ES-I3 (cell line): Measurements from ENCODE around the gene ERI3.

ENCODE experiments used
- H3K36me3 ChIP-seq: 2 replicates; pipeline ENCODE4 v1.6.1; 2013; ENCODE audit warnings: mild to moderate bottlenecking, low read length, control low read depth, moderate library complexity; ENCODE audit not compliant: insufficient read depth
- H3K4me1 ChIP-seq: 2 replicates; pipeline ENCODE4 v1.6.1; 2013; ENCODE audit warnings: mild to moderate bottlenecking, control low read depth, low read length; ENCODE audit not compliant: insufficient read depth
- H3K9ac ChIP-seq: 2 replicates; pipeline ENCODE4 v1.6.1; 2013; ENCODE audit warnings: low read depth, mild to moderate bottlenecking, low read length, moderate library complexity
- H3K9me3 ChIP-seq: 2 replicates; pipeline ENCODE4 v1.6.1; 2013; ENCODE audit warnings: mild to moderate bottlenecking, low read length, moderate library complexity; ENCODE audit not compliant: control insufficient read depth, insufficient read depth

Gene ERI3

DNA sequence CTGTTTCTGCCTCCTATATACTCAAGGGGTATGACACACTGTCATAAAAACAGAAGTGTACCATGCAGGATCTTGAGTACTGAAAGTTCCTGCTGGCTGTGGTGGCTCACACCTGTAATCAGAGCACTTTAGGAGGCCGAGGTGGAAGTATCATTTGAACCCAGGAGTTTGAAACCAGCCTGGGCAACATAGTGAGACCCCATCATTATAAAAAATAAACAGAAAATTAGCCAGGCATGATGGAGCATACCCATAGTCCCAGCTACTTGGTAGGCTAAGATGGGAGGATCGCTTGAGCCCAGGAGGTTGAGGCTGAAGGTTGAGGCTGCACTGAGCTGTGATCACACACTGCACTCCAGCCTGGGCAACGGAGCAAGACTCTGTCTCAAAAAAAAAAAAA lies 20.1 kb downstream of the ERI3 start:
- H3K9me3 ChIP-seq = no peaks in the 10 kb centered on the region
- H3K36me3 ChIP-seq = peaks cover 5% of the 10 kb centered on the region
- no peak overlapping the region for H3K9ac ChIP-seq
- 0 out of 2 replicates have a peak, but pooled peaks cover 5% of the 10 kb centered on the region for H3K4me1 ChIP-seq

DNA sequence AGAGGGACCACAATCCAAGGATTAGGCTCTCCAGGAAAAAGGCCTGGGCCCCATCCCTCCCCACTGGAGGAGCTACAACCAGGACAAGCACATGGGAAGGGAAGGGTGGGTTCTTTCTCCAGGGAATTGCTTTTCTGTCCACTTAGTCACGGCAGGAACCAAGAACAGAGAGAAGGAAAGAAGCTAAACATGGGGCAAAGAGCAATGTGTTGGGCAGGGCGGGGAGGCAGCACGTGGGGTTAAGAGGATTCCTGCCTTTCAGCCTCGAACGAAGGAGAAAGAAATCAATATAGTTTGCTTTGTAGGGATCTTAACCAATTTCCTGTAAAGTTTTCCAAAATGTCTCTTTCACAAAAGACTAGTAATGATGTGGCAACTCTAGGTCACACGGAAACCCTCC lies 21.7 kb downstream of the ERI3 start:
- Histone ChIP-seq H3K36me3 (peaks cover 3% of the 10 kb centered on the region; the same call in 1 of the 2 replicates), H3K4me1 (peaks cover 10% of the 10 kb centered on the region), H3K9me3 (no peaks in the 10 kb centered on the region), H3K9ac (no peak overlapping the region)

DNA sequence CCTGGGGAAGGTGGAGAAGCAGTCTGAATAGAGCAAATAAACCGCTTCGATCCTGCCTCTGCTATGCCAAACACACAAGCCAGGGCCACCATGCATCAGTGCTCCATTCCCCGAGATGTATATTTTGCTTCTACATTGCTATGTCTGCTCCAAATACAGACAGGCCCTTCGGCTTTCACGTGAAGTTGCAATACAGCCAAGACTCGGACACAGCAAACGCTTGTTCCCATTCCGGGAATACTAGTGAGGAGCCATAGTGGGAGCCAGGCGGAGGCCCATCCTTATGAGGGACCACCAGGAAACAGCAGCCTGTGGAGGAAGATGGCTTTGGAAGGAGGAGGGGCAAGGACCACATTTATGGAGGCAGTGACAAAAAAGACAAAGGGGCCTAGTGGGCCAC lies 22.6 kb downstream of the ERI3 start:
- Histone ChIP-seq H3K9me3 (no peaks in the 10 kb centered on the region), H3K9ac (no peak overlapping the region), H3K4me1 (peaks cover 19% of the 10 kb centered on the region), H3K36me3 (no peaks in the 10 kb centered on the region)

DNA sequence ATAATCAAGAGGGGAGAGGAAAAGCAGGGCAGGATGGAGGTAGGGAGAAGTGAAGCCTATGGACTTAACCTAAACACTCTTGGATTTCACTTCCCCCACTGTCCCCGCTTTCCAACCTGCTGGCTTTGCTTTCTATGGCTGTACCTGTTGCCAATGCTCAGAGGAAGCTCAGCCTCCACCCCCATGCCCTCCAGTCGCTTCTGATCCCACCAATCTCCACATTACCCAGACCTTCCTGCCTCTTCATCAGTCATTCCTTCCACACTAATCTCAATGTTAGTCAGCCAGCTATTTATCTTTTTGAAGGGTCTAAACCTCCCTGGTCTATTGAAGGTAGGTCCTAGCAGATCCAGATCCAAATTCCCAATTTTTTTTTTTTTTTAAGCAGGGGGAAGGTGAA lies 24.1 kb downstream of the ERI3 start:
- no peaks in the 10 kb centered on the region for H3K9me3 ChIP-seq
- H3K4me1 ChIP-seq = peaks cover 22% of the 10 kb centered on the region

DNA sequence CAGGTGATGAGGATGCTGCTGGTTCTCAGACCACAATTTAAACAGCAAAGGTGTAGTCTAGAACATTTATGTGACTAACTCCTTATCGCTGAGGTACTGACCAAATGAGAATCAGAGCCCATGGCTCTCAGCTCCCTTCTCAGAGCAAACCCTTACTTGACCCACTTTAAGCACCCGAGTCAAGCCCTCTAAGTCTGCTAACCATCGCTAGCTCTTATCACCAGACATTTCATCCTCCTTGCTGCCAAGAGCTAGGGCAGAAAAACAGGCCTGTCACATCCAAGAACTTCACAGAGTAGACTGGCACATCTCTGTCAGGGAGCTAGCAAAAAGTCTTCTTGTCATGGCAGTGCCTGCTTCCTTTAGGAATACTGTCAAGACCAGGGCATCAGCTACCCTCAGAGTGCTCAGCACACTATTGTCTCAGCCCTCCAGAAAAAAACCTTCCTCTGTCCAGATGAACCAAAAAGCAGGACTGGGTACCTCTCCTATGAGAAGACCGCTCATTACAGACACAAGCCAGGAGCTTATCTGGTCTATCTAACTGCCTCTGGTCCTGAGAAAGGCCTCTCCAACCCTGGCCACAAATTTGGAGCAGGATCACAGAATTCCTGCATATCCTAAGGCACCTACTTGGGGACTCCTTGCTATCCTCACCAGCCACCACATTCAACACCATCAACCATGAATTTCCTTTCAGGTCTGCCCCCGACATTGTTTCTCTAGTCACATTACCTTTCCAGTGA lies 26.2 kb downstream of the ERI3 start:
- Histone ChIP-seq H3K9ac (no peak overlapping the region), H3K4me1 (peaks cover 22% of the 10 kb centered on the region), H3K9me3 (no peaks in the 10 kb centered on the region), H3K36me3 (no peaks in the 10 kb centered on the region)

More for the DNA sequence above, 24.1 kb downstream of the ERI3 start:
- Histone ChIP-seq H3K9ac (no peak overlapping the region), H3K36me3 (no peaks in the 10 kb centered on the region)

DNA sequence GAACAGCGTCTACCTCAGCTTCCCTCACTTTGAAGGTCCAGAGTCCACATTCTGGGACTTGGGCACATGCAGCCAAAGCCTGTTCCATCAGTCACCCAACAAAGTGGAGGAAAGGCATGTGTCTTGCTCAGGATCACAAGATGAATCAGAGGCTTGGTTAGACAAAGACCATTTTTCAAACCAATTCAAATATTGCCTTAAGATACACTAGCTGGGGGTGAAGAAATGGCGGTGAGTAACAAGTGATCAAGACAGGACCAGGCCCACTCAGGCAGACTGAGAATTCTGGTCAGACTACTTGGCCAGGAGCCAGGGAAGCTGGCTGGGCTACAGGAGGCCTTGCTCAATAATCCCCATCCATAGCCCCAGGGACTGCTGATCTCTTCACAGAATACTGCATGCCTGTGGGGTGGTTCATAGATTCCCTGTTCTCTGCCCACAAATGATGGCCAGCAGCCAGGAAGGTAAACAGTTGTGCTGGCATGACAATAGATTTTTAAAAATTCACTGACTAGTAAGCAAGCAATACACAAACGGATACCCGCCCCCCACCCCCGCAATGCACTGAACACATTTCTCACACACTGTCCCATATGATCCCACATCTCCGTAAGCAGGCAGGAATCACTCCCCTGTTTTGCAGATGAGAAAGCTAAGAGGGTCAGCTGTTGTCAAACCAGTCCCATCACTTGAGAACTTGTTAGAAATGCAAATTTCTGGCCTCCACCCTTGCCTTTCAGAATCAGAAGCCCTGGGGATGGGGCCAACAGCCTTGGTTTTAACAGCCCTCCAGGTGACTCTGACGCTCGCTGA lies 27.2 kb downstream of the ERI3 start:
- Histone ChIP-seq H3K36me3 (no peaks in the 10 kb centered on the region), H3K9ac (no peak overlapping the region), H3K4me1 (peaks cover 22% of the 10 kb centered on the region), H3K9me3 (no peaks in the 10 kb centered on the region)

DNA sequence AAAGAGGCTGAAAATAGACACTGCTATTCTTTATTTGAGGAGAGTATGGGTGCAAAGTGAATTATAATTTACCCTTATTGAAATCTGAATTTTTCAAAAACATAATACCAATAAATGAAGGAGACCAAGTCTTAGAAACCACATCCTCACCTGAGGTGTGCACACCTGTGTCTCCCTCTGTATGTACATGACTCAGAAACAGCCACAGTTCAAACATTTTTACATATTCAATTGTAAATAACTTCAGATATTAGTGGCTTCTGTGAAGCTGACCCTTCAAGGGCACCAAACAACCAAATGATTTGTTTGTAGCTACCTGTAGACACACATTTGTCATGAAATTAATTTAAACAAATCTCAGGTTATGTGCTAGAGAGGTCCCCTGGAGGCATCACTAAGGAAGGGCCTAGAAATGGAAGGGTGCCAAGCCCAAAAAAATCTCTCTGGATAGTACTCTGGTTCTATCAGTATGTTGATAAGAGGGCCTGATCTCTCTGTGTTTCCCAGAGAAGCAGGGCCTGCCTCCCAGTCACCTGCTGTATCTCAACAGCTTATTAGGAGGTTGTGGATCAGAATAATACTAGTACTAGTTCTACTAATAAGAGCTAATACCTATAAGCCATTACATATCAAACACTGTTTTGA lies 28.1 kb downstream of the ERI3 start:
- Histone ChIP-seq H3K9ac (no peak overlapping the region), H3K9me3 (no peaks in the 10 kb centered on the region), H3K36me3 (no peaks in the 10 kb centered on the region), H3K4me1 (peaks cover 22% of the 10 kb centered on the region)

DNA sequence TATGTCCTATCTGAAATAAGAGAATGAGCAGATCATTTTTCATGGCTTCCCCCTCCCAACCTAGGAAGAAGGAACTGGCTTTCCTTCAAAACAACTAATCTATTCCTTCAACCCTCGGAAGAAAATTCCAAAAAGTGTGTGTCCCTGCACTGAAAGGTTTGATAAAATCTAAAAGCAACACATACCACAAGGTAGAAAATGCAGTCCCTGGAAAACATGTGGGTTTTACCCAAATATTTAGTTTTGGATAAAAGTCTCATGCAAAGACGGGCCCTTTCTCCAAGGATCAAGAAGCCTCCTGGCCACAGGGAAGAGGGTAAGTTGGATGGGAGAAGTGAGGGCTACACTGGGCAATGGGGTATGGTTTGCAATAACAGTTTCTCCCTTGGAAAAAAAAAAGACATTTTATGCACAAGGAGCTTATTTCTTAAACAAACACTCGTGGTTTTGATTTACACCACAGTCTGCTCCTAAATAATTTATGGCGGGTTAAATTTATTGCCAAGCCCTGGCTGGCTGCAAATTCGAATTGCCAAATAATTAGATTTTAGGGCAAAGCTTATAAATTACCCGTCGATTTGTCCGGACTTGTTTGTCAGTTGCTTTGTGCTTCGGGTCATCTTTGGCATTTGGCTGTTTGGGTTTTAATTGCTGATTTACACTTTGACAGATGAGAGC lies 28.9 kb downstream of the ERI3 start:
- peaks cover 22% of the 10 kb centered on the region for H3K4me1 ChIP-seq
- no peaks in the 10 kb centered on the region for H3K36me3 ChIP-seq
- H3K9me3 ChIP-seq = no peaks in the 10 kb centered on the region
- H3K9ac ChIP-seq = no peak overlapping the region

DNA sequence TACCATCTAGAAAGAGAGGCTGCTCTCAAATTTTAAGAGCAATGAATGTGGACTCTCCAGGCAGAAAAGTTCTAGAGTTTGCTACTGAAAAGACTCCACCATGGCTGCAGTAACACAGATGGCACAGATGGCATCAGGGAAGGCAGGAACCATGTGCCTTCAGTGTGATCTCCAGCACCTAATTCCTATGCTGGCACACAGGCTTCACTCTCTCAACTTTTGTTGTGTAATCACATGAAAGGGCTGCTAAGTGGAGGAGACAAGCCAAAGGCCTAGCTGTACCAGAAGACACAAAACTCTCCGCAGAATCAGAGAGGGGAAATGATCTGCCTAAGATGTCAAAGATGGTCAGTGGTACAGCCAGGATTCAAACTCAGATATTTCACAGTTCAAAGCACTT lies 31.1 kb downstream of the ERI3 start:
- no peak overlapping the region for H3K9ac ChIP-seq

DNA sequence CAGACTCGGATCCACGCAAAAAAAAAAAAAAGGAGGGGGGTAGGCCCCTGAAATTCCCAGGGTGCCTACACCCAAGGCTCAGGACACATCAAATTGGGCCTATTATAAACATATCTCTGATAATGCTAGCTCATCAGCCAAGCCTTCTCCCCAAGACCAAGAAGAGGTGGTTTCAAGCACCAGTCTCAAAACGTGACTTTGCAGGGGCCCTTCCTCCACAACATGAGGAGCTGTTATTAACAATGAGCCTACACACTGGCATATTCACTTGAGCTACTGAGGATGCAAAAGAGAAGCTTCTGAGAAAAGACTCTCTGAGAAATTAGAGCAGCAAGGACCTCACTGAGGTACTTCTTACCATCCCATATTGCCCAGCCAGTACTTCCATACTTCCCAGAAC lies 32.7 kb downstream of the ERI3 start:
- H3K9ac ChIP-seq = no peak overlapping the region
- H3K4me1 ChIP-seq = peaks cover 16% of the 10 kb centered on the region
- H3K36me3 ChIP-seq = peaks cover 4% of the 10 kb centered on the region

More for the DNA sequence above, 31.1 kb downstream of the ERI3 start:
- Histone ChIP-seq H3K36me3 (peaks cover 4% of the 10 kb centered on the region; the same call in 1 of the 2 replicates), H3K4me1 (peaks cover 20% of the 10 kb centered on the region), H3K9me3 (no peaks in the 10 kb centered on the region)

DNA sequence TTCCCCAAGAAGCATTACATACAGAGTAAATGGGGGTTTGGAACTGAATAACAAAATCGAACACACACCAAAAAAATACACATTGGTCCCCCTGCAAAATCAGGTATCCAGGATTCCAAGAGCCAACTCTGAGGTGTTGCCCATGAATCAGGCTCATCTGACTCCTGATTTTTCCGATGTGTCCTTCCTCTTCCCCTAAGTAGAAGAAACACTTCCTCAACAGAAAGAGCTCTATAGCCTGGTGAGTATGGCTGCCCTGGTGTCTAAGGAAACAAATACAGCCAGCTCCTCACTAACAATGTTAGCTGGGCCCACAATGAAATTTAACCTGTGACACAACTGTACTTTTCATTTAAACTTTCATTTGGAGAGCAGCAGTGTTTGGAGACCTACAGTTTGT lies 33.6 kb downstream of the ERI3 start:
- Histone ChIP-seq H3K9ac (no peak overlapping the region), H3K9me3 (no peaks in the 10 kb centered on the region), H3K4me1 (peaks cover 14% of the 10 kb centered on the region), H3K36me3 (peaks cover 4% of the 10 kb centered on the region)

More for the DNA sequence above, 32.7 kb downstream of the ERI3 start:
- no peaks in the 10 kb centered on the region for H3K9me3 ChIP-seq

DNA sequence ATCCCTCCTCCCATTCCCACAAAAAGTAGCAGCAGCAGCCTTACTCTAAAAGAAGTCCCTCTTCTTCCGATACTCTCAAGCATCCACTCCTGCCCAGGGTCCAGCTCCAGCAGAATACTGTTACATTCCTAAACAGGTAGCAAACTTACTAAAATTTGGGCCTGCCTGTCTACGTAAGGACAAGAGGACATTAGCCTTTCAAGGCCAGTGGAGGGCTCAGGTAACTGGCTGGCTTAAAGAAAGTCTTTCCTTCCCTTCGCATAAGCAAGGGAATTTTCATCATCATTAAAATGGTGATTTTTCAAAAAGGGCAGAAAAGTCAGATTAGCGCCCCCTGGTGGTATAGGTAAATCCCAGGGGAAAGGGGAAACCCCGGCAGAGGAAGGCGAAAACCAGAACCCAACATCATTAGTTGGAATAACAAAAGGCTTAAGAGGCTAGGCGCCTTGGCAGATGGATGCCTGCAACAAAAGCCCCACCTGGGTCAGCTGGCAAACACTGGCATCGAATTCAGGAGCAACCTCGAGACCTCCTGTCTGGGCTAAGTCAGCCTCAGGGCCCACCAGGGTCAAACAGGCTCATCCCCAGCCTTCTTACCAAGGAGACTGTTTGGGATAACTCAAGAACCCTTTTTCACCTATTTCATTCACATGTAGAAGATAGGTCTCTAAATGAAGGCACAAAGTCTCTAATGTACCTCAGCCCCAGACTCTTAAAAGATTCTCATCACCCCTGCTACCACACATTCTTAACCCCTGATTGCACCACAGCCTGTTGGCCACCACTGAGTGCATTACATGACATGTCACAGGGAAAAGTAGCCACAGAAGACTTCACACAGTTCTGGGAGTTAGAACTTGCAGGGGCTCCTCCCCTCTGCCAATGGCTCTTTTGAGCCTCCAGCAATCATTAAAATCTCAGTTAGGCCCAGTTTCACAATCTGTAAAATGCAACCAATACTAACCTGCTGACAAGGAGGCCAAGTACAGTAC lies 36.7 kb downstream of the ERI3 start:
- peaks cover 4% of the 10 kb centered on the region for H3K36me3 ChIP-seq
- H3K4me1 ChIP-seq = peaks cover 22% of the 10 kb centered on the region
- no peak overlapping the region for H3K9ac ChIP-seq
- no peaks in the 10 kb centered on the region for H3K9me3 ChIP-seq

DNA sequence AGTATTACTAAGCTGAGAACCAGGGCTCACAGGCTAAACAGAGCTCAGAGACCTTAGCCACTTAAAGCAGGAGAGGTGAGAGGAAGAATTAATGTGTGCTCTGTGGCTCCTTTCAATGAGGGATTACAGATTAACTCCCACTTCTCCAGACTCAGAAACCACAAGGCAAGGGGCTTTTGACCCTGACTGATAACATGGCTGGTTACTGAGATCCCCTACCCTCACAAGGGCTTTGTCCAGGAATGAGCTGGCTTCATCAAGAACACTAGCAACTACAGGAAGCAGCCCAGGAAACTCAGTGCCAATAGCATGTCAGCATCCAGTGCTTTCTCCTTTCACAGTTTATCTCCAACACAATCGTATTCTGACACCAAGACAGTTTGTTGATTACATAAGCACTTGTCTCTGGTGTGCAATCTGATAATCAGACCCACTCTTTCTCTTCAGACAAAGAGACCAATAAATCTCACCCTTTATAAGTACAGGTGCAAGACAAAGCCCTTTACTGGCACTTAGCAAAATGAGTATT lies 38.8 kb downstream of the ERI3 start:
- Histone ChIP-seq H3K4me1 (peaks cover 22% of the 10 kb centered on the region), H3K9me3 (no peaks in the 10 kb centered on the region), H3K9ac (no peak overlapping the region), H3K36me3 (peaks cover 4% of the 10 kb centered on the region)
